ENCODE results near the gene PSMA1. TPM values are rescaled to one million over a fixed set of nuclear protein-coding genes. Genes with fewer than 3 reads are reported as not detected.

The PSMA1 gene
- total RNA-seq, 2 experiments from 2014 or later: 171 to 173 TPM

DNA sequence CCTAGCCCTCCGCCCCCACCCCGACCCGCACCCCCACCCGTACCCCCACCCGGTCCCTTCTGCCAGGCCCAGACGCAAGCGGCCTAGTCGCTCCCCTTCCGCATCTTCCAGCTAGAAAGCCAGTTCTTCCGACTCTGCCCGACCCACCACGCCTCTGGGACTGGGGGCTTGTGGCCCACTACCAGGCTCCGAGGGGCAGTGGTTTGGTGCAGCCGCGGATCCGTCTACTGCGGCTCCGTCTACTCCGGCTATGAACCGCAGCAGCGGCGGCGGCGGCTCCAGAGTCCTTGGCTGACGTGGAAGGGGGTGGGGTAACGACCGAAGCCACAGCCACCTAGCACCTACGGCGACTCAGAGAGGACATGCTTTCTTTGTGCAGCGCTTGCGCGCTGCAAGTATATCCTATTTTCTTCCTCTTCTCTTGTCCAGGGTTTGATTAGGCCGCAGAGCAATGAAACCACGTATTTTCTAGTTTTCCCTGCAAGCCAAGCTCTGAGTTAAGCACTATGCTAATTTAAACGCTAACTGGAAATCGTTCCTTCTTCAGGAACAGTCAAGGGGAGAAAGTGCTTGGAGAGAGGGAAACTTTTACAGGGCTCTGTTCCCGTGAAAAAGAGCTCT lies 20.5 kb downstream of the PSMA1 start, which contains the start of gene COPB1:
COPB1 (minus strand) TSS at position 252 of the 621 bp plus-strand sequence. CDS start 883 bp downstream, outside the sequence.
- Histone ChIP-seq H3K27ac (ENCODE audit: low read depth, low read length, poor library complexity, severe bottlenecking) (peak within 1 kb of the TSS; percentile 74), H3K36me3 (ENCODE audit: insufficient read depth, low read length) (peaks cover 58% of the 10 kb centered on the region), H4K20me1 (ENCODE audit: insufficient read depth, low read length) (peaks cover 8% of the 10 kb centered on the region), H2AFZ (ENCODE audit: low read length) (peak within 1 kb of the TSS; percentile 99), H3K4me3 (ENCODE audit: low read depth, low read length, poor library complexity, severe bottlenecking) (peak within 1 kb of the TSS; percentile 100), H3K9me3 (ENCODE audit: low read length) (0 out of 2 replicates have a peak, but pooled peaks cover 4% of the 10 kb centered on the region), H3K9me2 (ENCODE audit: insufficient read depth, low read length) (no peaks in the 10 kb centered on the region), H3K4me1 (ENCODE audit: insufficient read depth, low read length, poor library complexity, severe bottlenecking) (peaks cover 19% of the 10 kb centered on the region), H3K79me2 (ENCODE audit: insufficient read depth, low read depth, low read length) (peaks cover 46% of the 10 kb centered on the region), H3K4me2 (ENCODE audit: low read length) (peak within 1 kb of the TSS; percentile 100)
- no peak for TF ChIP-seq EZH2phosphoT487 (IDR thresholded peaks at IDR 0.05; ENCODE audit: borderline replicate concordance, low read depth, low read length)
- TF ChIP-seq, protein P1, sequence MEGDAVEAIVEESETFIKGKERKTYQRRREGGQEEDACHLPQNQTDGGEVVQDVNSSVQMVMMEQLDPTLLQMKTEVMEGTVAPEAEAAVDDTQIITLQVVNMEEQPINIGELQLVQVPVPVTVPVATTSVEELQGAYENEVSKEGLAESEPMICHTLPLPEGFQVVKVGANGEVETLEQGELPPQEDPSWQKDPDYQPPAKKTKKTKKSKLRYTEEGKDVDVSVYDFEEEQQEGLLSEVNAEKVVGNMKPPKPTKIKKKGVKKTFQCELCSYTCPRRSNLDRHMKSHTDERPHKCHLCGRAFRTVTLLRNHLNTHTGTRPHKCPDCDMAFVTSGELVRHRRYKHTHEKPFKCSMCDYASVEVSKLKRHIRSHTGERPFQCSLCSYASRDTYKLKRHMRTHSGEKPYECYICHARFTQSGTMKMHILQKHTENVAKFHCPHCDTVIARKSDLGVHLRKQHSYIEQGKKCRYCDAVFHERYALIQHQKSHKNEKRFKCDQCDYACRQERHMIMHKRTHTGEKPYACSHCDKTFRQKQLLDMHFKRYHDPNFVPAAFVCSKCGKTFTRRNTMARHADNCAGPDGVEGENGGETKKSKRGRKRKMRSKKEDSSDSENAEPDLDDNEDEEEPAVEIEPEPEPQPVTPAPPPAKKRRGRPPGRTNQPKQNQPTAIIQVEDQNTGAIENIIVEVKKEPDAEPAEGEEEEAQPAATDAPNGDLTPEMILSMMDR (conservative IDR thresholded peaks at IDR 0.05; ENCODE audit: low read length): no peak
- BruUV-seq (replicated peaks): no TSS peak
- POLR2A ChIA-PET: interaction anchor here (0.5 to 1.7 kb wide), 12 partner anchors 11 to 122 kb away, joined by 3 to 16 read pairs (median 3); partner anchors contain the start of gene PSMA1
- DNase-seq (ENCODE audit: low spot score): peak; percentile 94
- intact Hi-C loops (cut with micrococcal nuclease; ENCODE audit: unreplicated experiment): loop anchor here (1.0 to 5.0 kb wide), 2 partner anchors 21 to 37 kb away; partner anchors contain the start of gene PSMA1
- CTCF ChIA-PET (ENCODE audit: unreplicated experiment): interaction anchor here (1.2 to 1.6 kb wide), 2 partner anchors 21 to 408 kb away, joined by 4 to 5 read pairs; partner anchors contain the start of gene PSMA1

DNA sequence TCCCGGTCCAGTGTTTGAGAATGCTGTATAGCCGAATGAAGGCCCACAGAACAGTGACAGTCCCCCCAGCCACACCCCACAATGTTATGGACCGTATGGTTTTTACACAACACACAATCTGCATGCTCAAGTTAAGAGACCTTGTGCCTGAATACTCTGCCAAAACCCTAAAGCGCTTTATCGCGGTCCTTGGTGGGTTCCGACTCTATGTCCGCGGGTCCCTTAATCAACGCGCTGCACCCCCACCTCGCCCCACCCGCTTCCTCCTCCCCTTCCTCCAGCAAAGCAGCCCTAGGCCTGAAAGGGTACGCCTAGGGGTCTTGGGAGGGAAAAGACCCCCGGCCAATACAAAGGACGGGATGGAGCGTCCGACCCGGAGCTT lies 21.0 kb downstream of the PSMA1 start:
- peaks cover 47% of the 10 kb centered on the region for H3K79me2 ChIP-seq (ENCODE audit: insufficient read depth, low read depth, low read length)
- peak overlapping the region; percentile 74 for H3K27ac ChIP-seq (ENCODE audit: low read depth, low read length, poor library complexity, severe bottlenecking)
- peaks cover 19% of the 10 kb centered on the region for H3K4me1 ChIP-seq (ENCODE audit: insufficient read depth, low read length, poor library complexity, severe bottlenecking)
- H3K4me2 ChIP-seq (ENCODE audit: low read length): peak overlapping the region; percentile 100
- POLR2A ChIA-PET: interaction anchor here (0.7 to 1.7 kb wide), 5 partner anchors 10 to 29 kb away, joined by 3 to 16 read pairs (median 3); partner anchors contain the start of gene PSMA1
- BruUV-seq (replicated peaks): no TSS peak
- H4K20me1 ChIP-seq (ENCODE audit: insufficient read depth, low read length): peaks cover 8% of the 10 kb centered on the region
- H3K9me2 ChIP-seq (ENCODE audit: insufficient read depth, low read length): no peaks in the 10 kb centered on the region
- TF ChIP-seq EZH2phosphoT487 (IDR thresholded peaks at IDR 0.05; ENCODE audit: borderline replicate concordance, low read depth, low read length): no peak
- TF ChIP-seq, protein P1 (conservative IDR thresholded peaks at IDR 0.05; ENCODE audit: low read length): no peak
- H2AFZ ChIP-seq (ENCODE audit: low read length): no peak overlapping the region; the same call in 1 of the 2 replicates
- H3K36me3 ChIP-seq (ENCODE audit: insufficient read depth, low read length): peaks cover 58% of the 10 kb centered on the region
- peak; percentile 29 for DNase-seq (ENCODE audit: low spot score)
- intact Hi-C loops (cut with micrococcal nuclease; ENCODE audit: unreplicated experiment): loop anchor here (1.0 to 5.0 kb wide), 2 partner anchors 21 to 37 kb away; partner anchors contain the start of gene PSMA1
- H3K9me3 ChIP-seq (ENCODE audit: low read length): 0 out of 2 replicates have a peak, but pooled peaks cover 4% of the 10 kb centered on the region
- H3K4me3 ChIP-seq (ENCODE audit: low read depth, low read length, poor library complexity, severe bottlenecking): peak overlapping the region; percentile 100
- CTCF ChIA-PET (ENCODE audit: unreplicated experiment): interaction anchor here (1.6 kb wide), 1 partner anchor 21 kb away, joined by 5 read pairs; the partner anchor contains the start of gene PSMA1

Data from OCI-LY7 (cell line).